NCI-H345 treated with DMSO at 0.1 percent for 48 hours (cell line): Measurements from ENCODE around the gene IL11.

Source experiments
- DNase-seq: peaks from one replicate; lab custom pipeline; 2025; ENCODE audit not compliant: unreplicated experiment; lab: John Stamatoyannopoulos, UW

The IL11 gene

DNA sequence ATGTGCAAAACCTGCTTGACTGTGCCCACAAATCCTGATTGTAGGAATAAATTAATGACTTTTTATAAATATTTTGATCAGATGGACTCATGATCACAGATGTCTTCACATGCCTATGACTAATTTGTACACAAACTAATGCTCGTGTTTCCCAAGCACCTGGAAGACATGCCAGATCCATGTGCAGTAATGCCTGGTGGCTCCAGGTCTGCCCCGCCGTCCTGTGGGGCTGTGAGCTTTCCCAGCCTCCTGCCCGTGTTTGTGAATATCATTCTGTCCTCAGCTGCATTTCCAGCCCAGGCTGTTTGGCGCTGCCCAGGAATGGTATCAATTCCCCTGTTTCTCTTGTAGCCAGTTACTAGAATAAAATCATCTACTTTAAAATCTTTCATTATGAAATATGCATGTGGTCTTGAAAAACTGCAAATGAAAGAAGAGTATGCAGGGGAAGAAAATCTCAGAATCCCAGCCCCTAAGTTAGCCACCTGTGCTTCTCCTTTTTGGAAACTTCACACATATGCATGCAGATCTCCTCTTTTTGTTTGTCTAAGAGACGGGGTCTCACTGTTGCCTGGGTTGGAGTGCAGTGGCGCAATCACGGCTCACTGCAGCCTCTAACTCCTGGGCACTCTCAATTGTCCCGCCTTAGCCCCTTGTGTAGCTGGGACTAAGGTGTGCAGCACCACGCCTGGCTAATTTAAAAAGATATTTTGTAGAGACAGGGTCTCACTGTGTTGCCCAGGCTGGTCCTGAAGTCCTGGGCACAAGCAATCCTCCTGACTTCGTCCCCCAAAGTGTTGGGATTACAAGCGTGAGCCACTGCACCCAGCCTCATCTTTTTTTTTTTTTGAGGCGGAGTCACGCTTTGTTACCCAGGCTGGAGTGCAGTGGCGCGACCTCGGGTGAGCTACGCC lies 21.7 kb upstream of the IL11 start:
- DNase-seq, result no peak

DNA sequence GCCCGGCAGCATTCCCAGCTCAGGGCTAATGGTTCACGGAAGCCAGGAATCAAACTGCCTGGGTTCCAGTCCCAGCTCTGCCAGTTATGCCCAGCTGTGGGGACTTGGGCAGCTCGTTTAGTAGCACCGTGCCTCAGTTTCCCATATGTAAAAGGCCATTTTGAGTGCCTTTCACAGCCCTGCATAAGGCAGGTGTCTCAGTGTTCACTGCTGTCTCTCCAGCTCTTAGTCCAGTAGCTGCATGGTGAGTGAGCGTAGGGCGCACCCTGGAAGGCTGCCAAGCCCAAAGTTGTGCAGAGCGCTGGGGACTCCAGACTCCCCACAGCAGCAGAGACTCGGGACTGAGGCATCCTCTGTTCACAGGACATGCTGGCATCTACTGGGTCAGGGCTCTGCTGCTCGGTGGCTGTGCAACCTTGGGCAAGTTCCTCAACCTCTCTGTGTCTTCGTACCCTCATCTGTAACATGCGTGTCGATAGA lies 21.0 kb upstream of the IL11 start:
- no peak for DNase-seq

DNA sequence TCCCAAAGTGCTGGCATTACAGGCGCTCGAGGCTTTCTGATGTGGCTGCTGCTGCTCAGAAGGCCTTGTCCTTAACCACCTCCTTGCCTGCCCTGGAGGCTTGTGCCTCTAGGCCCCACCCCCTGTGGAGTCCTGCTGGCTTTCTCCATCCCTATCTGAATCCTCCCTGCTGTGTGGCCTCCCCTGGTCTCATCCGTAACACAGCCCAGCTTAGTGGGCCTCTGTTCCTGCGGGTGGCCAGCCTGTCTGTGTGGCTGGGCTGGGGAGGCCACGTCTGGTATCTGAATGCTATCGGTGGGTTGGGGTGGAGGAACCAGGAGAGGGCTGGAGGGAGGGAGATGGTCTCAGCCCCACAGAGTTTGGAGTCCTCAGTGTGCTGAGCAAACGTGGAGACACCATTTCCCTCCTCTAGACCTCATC lies 20.2 kb upstream of the IL11 start:
- no peak for DNase-seq

DNA sequence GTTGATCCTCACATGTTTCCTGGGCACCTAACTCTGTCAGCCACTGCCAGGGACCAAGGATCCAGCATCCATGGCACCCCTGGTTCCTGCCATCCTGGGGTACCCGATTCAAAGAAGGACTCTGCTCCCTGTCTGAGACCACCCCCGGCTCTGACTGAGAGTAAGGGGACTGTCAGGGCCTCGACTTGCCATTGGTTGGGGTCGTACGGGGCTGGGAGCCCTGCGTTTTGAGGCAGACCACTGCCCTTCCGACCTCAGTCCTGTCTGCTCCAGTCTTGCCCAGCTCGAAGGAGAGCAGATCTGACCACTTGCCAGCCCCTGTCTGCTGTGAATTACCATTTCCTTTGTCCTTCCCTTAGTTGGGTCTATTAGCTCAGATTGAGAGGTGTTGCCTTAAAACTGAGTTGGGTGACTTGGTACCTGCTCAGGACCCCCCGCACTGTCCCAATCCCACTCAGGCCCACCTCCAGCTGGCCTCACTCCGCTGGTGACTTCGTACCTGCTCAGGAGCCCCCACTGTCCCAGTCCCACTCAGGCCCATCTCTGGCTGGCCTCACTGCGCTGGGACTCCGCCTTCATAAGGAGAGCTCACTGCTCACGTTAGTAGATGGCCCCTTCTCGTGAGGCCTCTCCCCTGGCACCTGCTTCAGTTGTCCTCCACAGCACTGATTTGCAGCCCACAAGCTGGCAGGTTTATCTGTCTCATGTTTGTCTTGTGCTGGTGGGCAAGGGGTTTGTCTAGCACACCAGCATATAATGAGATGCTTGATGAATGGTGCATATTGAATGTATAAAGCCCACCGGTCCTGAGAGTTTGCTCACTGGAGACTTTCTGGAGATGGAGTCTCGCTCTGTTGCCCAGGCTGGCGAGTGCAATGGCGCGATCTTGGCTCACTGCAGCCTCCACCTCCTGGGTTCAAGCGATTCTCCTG lies 19.4 kb upstream of the IL11 start:
- no peak for DNase-seq

DNA sequence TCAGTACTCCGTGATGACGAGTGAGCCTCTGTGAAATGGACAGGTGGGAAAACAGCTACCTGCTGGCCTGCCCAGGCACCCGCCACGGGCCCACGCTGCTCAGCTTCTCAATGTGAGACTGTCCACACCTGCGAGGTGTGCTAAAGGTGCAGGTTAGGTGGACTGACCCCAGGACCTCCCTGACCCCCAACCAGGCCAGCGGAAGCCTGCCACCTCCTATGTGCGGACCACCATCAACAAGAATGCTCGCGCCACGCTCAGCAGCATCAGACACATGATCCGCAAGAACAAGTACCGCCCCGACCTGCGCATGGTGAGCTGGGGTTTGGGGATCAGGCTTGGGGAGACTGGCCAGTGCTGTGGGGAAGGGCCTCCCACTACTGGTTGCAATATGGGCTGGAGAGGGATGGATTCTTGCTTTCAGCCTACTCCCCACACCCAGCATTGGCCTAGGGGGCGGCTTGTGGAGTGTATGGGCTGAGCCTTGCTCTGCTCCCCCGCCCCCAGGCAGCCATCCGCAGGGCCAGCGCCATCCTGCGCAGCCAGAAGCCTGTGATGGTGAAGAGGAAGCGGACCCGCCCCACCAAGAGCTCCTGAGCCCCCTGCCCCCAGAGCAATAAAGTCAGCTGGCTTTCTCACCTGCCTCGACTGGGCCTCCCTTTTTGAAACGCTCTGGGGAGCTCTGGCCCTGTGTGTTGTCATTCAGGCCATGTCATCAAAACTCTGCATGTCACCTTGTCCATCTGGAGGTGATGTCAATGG lies 17.7 kb upstream of the IL11 start:
- DNase-seq, result no peak

DNA sequence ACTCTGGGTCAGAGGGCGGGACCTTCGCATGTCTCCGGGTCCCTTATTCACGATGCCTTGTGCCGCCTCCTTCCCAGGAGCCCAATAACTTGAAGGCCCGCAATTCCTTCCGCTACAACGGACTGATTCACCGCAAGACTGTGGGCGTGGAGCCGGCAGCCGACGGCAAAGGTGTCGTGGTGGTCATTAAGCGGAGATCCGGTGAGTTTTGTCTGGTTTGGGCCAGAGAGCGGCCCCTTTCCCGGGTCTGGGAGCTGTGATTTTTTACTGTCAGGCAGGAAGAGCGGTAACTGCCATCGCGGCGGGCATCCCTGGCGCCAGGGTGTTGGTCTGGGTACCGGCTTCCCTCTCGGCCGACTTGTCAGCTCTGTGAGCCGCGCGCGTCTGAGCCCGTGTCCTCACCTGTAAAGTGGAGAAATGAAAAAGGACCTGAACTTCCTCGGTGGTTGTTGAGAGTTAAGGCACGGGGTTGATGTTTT lies 16.3 kb upstream of the IL11 start:
- no peak for DNase-seq

DNA sequence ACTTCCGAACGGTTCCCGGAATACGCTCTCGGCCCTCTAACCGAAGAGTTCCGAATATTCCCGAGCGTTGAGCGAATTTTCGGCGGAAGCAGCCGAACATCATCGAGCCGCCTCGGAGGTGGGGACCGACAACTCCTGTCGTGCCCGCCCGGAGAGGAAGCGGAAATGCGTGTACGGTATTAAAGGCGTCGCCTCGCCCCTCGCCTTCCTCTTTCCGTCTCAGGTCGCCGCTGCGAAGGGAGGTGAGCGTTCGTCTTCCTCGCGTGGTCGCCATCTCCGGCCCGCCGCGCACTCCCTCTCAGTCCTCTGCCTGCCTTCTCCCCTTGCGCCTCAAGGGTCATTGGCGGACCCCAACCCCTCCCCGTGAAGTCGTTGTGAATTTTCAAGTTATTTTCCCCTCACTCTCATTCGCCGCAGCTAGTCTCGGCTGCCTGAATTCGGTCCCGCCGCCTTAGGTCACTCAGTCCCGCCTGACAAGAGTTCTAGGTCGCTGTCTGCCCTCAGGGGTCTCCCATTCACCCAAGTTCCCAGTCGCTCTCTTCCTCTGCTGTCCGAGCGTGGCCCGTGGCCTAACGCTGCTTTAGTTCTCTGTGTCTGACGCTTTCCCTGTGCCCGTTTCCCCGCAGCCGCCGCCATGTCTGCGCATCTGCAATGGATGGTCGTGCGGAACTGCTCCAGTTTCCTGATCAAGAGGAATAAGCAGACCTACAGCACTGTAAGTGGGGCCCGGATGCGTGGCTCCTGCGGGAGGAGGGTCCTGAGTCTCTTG lies 15.6 kb upstream of the IL11 start, which contains the start of gene RPL28:
RPL28 (plus strand) TSS at position 209 of the 769 bp plus-strand sequence; CDS start at position 635, 426 bp downstream.
- DNase-seq, result peak; percentile 90

DNA sequence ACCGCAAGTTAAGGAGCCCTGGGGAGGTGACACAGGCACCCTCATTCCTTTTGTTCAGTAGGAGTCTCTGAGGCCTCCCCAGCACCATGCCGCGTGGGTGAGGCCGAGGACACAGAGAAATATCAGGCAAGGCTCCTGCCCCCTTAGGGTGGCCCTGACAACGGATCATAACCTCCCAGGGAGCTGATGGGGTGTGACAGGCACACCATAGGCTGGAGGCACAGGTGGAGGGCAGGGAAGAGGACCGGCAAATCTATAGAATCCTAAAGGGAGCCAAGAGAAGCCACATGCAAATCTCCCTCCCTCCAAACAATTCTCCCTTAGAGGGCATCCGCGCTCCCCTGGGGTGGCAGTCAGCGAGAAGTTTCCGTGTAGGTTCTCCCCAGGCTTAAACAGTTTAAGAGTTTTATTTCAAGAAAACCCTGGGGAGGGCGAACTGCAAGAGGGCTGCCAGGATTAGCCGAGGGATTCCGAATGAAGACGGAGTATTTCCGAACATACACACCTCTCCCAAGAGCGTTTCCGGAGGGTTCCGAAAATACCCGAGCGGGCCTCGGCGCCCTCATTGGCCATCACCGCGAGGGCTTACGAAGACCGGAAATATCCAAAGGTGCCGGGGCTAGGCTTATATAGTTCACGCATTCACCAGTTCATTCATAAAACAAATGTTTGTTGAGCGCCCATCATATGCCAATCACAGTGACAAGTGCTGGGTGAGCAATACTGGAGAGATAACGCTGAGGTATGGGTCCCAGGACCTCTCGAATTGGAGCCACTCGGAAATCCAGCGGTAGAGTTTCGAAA lies 14.9 kb upstream of the IL11 start:
- peak; percentile 90 for DNase-seq

DNA sequence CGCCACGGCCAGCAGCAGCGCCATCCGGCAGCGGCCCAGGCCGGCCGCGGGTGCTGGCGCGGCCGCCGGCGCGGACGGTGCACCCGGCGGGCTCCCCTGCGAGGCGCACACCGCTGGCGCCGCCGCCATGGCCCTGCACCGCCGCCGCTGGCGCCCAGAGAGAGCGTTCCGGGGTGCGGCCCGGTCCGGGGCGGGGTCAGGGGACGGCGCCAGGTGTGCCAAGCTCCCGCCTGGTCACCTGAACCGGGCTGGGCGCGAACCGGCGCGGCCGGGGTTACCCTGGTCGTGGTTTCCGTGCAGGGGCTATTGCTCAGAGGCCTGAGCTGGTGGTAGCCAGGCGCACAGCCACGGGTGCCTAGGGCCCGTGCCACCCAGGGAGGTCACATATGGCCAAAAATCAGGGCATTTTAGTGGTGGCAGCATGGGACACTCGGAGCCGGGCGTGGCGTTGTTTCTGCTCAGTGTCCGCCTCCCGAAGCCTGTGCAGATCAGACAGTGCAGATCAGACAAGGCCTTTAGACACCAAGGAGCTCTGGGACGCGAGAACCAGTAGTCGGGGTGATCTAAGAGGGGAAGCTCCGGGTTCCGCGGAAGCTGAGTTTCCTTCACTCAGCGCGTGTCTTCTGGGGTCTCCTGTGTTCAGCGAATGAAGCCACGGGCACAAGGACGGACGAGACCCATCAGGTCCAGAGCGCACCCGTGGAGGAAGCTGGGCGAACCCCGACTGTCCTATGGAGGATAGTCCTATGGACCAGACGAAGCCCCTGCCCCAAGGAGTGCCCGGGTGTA lies 14.1 kb upstream of the IL11 start, which contains the start of gene TMEM238:
TMEM238 (minus strand) TSS at position 162 of the 789 bp plus-strand sequence; CDS start at position 129, 33 bp downstream.
- no peak for DNase-seq

DNA sequence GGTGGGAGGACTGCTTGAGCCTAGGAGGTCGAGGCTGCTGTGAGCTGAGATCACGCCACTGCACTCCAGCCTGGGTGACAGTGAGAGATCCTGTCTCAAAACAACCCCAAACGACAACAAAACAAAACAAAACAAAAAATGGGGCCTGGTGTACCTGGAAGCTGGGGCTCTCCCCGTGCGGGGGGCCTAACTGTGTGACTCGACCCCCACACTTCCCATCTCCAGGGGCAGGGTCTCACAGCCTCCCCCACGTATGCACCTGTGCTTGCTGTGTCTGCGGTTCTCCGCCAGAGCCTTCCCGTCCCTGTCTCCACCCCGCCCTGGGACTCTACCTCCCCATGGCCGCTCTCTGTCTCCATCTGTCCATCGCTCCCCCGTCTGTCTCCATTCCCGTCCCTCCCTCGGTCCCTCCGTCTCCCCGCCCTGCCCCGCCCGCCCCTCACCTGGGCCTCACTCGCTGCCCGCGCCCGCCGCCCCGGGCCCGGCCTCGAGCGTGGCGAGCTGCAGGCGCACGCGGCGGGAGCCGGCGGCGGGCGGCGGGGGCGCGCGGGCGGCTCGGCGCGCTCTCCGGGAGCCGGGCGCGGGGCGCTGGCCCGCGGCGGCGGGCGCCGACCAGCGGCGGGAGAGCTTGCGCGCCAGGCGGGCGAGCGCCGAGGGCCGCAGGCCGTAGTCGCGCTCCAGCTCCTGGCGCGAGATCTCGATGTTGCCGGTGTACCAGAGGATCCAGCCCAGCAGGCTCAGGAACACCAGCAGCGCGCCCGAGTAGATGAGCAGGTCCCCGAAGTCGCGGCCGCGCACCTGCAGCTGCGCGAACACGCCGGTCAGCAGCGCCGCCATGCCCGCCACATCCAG lies 13.2 kb upstream of the IL11 start:
- DNase-seq, result no peak

DNA sequence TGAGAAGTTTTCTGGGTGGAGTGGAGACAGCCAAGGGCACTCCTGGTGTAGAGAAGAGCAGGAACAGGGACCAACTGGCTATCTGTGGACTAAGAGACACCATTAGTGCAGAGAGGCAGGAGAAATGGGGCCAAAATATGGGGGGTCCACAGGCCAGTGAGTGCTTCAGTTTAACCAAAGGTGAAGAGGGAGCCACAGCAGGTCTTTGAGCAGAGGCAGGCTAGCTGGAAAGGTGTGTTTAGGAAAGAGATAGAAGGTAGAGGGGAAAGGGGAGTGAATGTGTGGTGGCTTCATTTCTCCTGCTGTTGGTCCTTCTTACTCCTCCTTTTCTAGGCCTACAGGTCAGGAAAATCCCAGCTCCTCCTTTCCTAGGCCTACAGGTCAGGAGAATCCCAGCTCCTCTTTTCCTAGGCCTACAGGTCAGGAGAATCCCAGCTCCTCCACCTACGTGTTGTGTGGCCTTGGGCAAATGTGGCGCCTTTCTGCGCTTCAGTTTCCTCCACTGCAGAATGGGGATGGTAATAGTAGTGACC lies 12.3 kb upstream of the IL11 start:
- DNase-seq, result no peak

DNA sequence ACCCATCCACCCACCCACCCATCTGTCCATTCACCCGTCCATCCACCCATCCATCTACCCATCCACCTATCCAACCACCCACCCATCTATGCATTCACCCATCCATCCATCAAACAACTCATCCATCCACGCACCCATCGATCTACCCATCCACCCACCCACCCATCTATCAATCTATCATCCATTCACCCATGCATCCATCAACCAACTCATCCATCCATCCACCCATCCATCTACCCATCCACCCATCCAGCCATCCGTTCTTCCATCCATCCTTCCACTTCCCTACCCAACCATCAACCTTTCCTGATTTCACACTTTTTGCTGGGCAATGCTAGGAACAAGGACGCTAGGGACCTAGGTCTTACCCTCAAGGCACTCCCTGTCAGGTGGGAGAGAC lies 11.8 kb upstream of the IL11 start:
- DNase-seq, result no peak

DNA sequence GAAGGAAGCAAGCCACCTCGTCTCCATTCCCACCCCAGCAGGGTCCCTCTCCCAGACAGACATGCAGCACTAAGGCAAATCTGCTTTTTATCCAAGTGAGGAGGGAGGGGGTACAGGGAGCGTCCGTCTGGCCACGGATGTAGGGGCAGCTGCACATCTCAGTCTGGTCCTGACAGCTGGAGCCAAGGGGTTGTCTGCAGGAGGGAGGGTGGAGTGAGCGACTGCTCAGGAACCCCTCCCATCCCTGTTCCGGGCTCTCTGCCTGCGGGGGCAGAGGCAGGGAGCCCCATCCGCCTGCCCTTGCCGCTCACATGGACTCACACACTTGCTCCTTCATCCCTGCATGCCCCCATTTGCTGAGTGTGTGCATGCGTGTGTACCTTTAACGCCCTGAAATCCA lies 8.9 kb upstream of the IL11 start:
- DNase-seq, result no peak

DNA sequence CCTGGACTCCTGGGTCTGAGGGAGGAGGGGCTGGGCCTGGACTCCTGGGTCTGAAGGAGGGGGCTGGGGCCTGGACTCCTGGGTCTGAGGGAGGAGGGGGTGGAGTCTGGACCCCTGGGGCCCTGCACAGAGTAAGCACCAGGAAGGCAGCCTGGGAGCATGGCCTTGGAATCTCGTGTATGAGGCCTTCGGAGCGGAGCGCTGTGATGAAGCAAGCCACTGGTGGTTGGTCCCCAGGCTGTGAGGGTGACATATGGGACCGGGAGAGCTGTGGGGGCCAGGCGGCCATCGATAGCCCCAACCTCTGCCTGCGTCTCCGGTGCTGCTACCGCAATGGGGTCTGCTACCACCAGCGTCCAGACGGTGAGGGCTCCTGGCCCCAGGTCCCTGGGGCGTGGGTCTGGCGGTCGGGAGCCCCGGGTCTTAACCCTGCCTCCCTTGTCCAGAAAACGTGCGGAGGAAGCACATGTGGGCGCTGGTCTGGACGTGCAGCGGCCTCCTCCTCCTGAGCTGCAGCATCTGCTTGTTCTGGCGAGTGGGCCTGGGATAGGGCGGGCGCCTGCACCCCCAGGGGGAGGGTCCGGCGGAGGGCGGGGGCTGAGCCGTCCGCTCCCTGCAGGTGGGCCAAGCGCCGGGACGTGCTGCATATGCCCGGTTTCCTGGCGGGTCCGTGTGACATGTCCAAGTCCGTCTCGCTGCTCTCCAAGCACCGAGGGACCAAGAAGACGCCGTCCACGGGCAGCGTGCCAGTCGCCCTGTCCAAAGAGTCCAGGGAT lies 7.3 kb upstream of the IL11 start:
- no peak for DNase-seq

DNA sequence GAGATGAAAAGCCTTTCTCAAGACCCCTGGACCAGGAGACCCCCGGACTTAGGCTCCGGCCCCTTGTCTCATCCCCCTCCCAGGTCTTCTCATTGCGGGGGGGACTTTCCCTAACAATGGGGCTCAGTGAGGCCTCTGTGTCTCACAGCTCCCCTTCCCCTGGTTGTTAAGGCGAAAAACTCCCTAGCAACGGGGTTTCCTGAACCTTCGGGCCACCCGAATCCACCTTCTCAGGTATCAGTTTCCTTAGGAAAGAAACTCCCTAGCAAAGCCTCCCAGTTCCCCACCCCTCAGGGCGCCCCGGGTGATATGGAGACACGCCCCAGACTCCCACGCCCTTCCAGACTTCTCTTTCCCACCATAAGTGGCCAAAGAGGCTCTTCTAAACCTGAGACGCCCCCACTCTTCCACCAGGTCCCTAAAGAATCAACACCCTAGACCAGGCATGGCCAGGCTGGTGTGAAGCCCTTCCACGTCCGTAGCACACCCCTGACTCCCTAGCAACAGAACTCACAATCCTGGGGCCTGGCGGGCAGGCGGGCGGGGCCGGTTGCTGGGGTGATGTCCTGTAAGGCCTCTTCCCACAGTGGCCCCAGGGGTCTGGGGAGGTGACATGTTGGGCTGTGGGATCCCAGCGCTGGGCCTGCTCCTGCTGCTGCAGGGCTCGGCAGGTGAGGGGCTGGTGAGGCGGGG lies 6.1 kb upstream of the IL11 start, which contains the start of gene TMEM190:
TMEM190 (plus strand) TSS at position 586 of the 693 bp plus-strand sequence; CDS start at position 614, 28 bp downstream.
- DNase-seq, result no peak
